NCI-H2081 (cell line): ENCODE data around the gene XIRP1.

Experiments
- DNase-seq, 2 experiments: peaks; one replicate each; lab custom pipeline; 2025; lab: John Stamatoyannopoulos, UW

The XIRP1 gene

GRCh38 chr3:39166932-39167532 is 25.4 kb downstream of the XIRP1 start:
- DNase-seq: no peak

- no peak for DNase-seq
Measured at GRCh38 chr3:39166134-39166710, 26.2 kb downstream of the XIRP1 start.

GRCh38 chr3:39165518-39165917 is 26.9 kb downstream of the XIRP1 start:
- DNase-seq: no peak

- DNase-seq: no peak
Measured at GRCh38 chr3:39164414-39164813, 28.0 kb downstream of the XIRP1 start.

GRCh38 chr3:39158148-39158715 is 34.2 kb downstream of the XIRP1 start:
- DNase-seq: no peak

- DNase-seq: no peak
Measured at GRCh38 chr3:39157359-39157758, 35.0 kb downstream of the XIRP1 start.

- DNase-seq: no peak
Measured at GRCh38 chr3:39156421-39156820, 36.0 kb downstream of the XIRP1 start.

GRCh38 chr3:39154280-39155021 is 37.9 kb downstream of the XIRP1 start:
- no peak for DNase-seq

GRCh38 chr3:39153977-39154279 is 38.5 kb downstream of the XIRP1 start:
- DNase-seq: no peak

- DNase-seq: no peak
Measured at GRCh38 chr3:39150803-39151631, 41.4 kb downstream of the XIRP1 start.

- DNase-seq: no peak
Measured at GRCh38 chr3:39150148-39150802, 42.1 kb downstream of the XIRP1 start.

- DNase-seq: no peak
Measured at GRCh38 chr3:39149498-39150147, 42.8 kb downstream of the XIRP1 start.

GRCh38 chr3:39149059-39149455 is 43.3 kb downstream of the XIRP1 start:
- no peak for DNase-seq

- DNase-seq: no peak
Measured at GRCh38 chr3:39148435-39149058, 43.8 kb downstream of the XIRP1 start.

GRCh38 chr3:39147711-39148434 is 44.5 kb downstream of the XIRP1 start:
- no peak for DNase-seq

- no peak for DNase-seq
Measured at GRCh38 chr3:39146611-39147591, 45.5 kb downstream of the XIRP1 start.

- no peak for DNase-seq
Measured at GRCh38 chr3:39146083-39146501, 46.3 kb downstream of the XIRP1 start.

- DNase-seq: no peak
Measured at GRCh38 chr3:39144748-39145380, 47.5 kb downstream of the XIRP1 start.
